HuH-7.5 (cell line): ENCODE data around the gene NEDD4L.
"Not testable (repeated sequence)": the region's sequence is repeated elsewhere in the genome, so short reads cannot be mapped to it uniquely, and the experiment has no call there.

Source experiments
- DNase-seq: peaks from one replicate; pipeline ENCODE4 v3.0.0; 2011; ENCODE audit warnings: low spot score

The NEDD4L gene

GRCh38 chr18:58241026-58241679, 197.1 kb downstream of the NEDD4L start:
- DNase-seq = no peak

- no peak for DNase-seq
Measured at GRCh38 chr18:58241877-58242276, 197.9 kb downstream of the NEDD4L start.

GRCh38 chr18:58242435-58242834, 198.4 kb downstream of the NEDD4L start:
- no peak for DNase-seq

- no peak for DNase-seq
Measured at GRCh38 chr18:58242968-58243367, 198.9 kb downstream of the NEDD4L start.

GRCh38 chr18:58243401-58243800, 199.4 kb downstream of the NEDD4L start:
- DNase-seq = no peak

GRCh38 chr18:58247363-58247834, 203.4 kb downstream of the NEDD4L start:
- DNase-seq = no peak

- no peak for DNase-seq
Measured at GRCh38 chr18:58249712-58250111, 205.7 kb downstream of the NEDD4L start.

GRCh38 chr18:58251416-58251815, 207.4 kb downstream of the NEDD4L start:
- DNase-seq = no peak

- DNase-seq = no peak
Measured at GRCh38 chr18:58252166-58252565, 208.1 kb downstream of the NEDD4L start.

GRCh38 chr18:58253318-58253717, 209.3 kb downstream of the NEDD4L start:
- no peak for DNase-seq

GRCh38 chr18:58253871-58254270, 209.8 kb downstream of the NEDD4L start:
- DNase-seq = no peak

GRCh38 chr18:58254873-58255511, 211.0 kb downstream of the NEDD4L start:
- DNase-seq = no peak

GRCh38 chr18:58255701-58256311, 211.8 kb downstream of the NEDD4L start:
- DNase-seq = no peak

GRCh38 chr18:58256316-58257080, 212.5 kb downstream of the NEDD4L start:
- DNase-seq = no peak

GRCh38 chr18:58257461-58257860, 213.4 kb downstream of the NEDD4L start:
- no peak for DNase-seq

- DNase-seq = no peak
Measured at GRCh38 chr18:58258692-58259342, 214.8 kb downstream of the NEDD4L start.

- DNase-seq = peak; percentile 18
Measured at GRCh38 chr18:58263055-58263957, 219.3 kb downstream of the NEDD4L start.

GRCh38 chr18:58264075-58264474, 220.0 kb downstream of the NEDD4L start:
- DNase-seq = no peak

GRCh38 chr18:58264840-58265239, 220.8 kb downstream of the NEDD4L start:
- DNase-seq = no peak

GRCh38 chr18:58265489-58265888, 221.5 kb downstream of the NEDD4L start:
- DNase-seq = not testable (repeated sequence)

GRCh38 chr18:58266291-58266690, 222.3 kb downstream of the NEDD4L start:
- DNase-seq = no peak
